ENCODE measurements around the gene MINK1. TPM values are rescaled to one million over a fixed set of nuclear protein-coding genes. Genes with fewer than 3 reads are reported as not detected.

The MINK1 gene
- total and polyA plus RNA-seq, 2 of the 8 experiments (the other 6 are each of a cell fraction or from before 2014, with no cell fraction given) = 26.9 to 77.7 TPM

- Histone ChIP-seq H2AFZ (ENCODE audit: low read length) (0 out of 2 replicates have a peak within 1 kb of the TSS, but pooled peaks have one; percentile 6), H2BK5ac (ENCODE audit: low read depth, low read length) (peak within 1 kb of the TSS; percentile 97), H3K18ac (ENCODE audit: extremely low read depth, low read length) (peak within 1 kb of the TSS; percentile 83), H3K9me3 (ENCODE audit: insufficient read depth in 2 of 2, low read depth in 1 of 2, low read length in 1 of 2) (no peaks in the 10 kb centered on the region), H2BK120ac (replicated peaks; ENCODE audit: low read depth, low read length) (no peak within 1 kb of the TSS), H3K4ac (replicated peaks; ENCODE audit: insufficient read length, low read depth, low read length) (peak within 1 kb of the TSS; percentile 16), H3K27me3 (replicated peaks in 1 of 4; ENCODE audit: control insufficient read depth in 3 of 4, extremely low read depth in 1 of 4, insufficient read depth in 3 of 4, low read length in 3 of 4) (no peaks in the 10 kb centered on the region), H3K56ac (replicated peaks; ENCODE audit: insufficient read length, low read depth, low read length) (peak within 1 kb of the TSS; percentile 94), H2AK5ac (ENCODE audit: low read depth, low read length) (peak within 1 kb of the TSS; percentile 28; the same call in 1 of the 2 replicates), H3K4me3 (ENCODE audit: extremely low read depth in 1 of 4, insufficient read depth in 2 of 4, low read depth in 3 of 4, low read length in 4 of 4) (peak within 1 kb of the TSS; percentile 85 to 94 (median 90)), H2BK20ac (ENCODE audit: low read length) (no peak within 1 kb of the TSS), H3K4me1 (replicated peaks in 1 of 4; ENCODE audit: control insufficient read depth in 3 of 4, insufficient read depth in 4 of 4, low read length in 3 of 4) (peaks cover 0 to 11% (median 6%) of the 10 kb centered on the region in 4 experiments; a peak in 5 of 7 replicates), H3K14ac (ENCODE audit: insufficient read length) (no peak within 1 kb of the TSS), H4K20me1 (replicated peaks in 1 of 2; ENCODE audit: control insufficient read depth in 1 of 2, insufficient read depth in 2 of 2, low read length in 2 of 2) (peaks cover 0 to 8% of the 10 kb centered on the region in 2 experiments), H3K27ac (ENCODE audit: low read depth, low read length) (peak within 1 kb of the TSS; percentile 88), H3K79me1 (ENCODE audit: low read depth, low read length) (peaks cover 9% of the 10 kb centered on the region), H2BK12ac (ENCODE audit: low read depth, low read length) (peak within 1 kb of the TSS; percentile 39; the same call in 1 of the 2 replicates), H3K79me2 (ENCODE audit: control insufficient read depth in 1 of 2, insufficient read depth in 2 of 2, low read length in 2 of 2) (peaks cover 0 to 39% of the 10 kb centered on the region in 2 experiments; a peak in 3 of 4 replicates), H4K91ac (replicated peaks; ENCODE audit: insufficient read length, low read length) (peak within 1 kb of the TSS; percentile 85), H3K23ac (ENCODE audit: insufficient read length) (no peak within 1 kb of the TSS), H2BK15ac (ENCODE audit: low read length) (0 out of 2 replicates have a peak within 1 kb of the TSS, but pooled peaks have one; percentile 46), H3K4me2 (ENCODE audit: insufficient read depth in 1 of 2, low read depth in 2 of 2, low read length in 2 of 2) (peak within 1 kb of the TSS; percentile 93 to 96), H3K23me2 (ENCODE audit: low read depth, low read length) (peaks cover 19% of the 10 kb centered on the region), H4K8ac (ENCODE audit: extremely low read depth, insufficient read depth, low read length) (peak within 1 kb of the TSS; percentile 97), H3K9ac (replicated peaks in 1 of 4; ENCODE audit: extremely low read depth in 1 of 4, low read depth in 3 of 4, low read length in 3 of 4) (peak within 1 kb of the TSS; percentile 82 to 99 (median 92)), H3K36me3 (ENCODE audit: control insufficient read depth in 2 of 4, insufficient read depth in 4 of 4, low read length in 3 of 4) (peaks cover 15 to 35% (median 26%) of the 10 kb centered on the region in 4 experiments), H4K5ac (ENCODE audit: insufficient read length, low read depth, low read length) (peak within 1 kb of the TSS; percentile 91)
- FAIRE-seq = peak; percentile 96
- CTCF ChIA-PET (ENCODE audit: partially characterized antibody) = interaction anchor here (0.8 to 5.9 kb wide), 14 partner anchors 9 to 59 kb away, joined by 3 to 26 read pairs (median 4); partner anchors contain the start of genes CHRNE, ENO3 and SPAG7
- POLR2A ChIA-PET (ENCODE audit: partially characterized antibody) = interaction anchor here (0.7 to 27.4 kb wide), 22 partner anchors 11 to 230 kb away, joined by 3 to 987 read pairs (median 6); partner anchors contain the start of genes ARRB2, C17orf107, CAMTA2 and CHRNE
- peak; percentile 91 to 95 for DNase-seq (ENCODE audit: low read depth in 1 of 2, low spot score in 2 of 2)
- WGBS, 2 experiments (ENCODE audit: extremely low coverage in 1 of 2, insufficient coverage in 1 of 2, insufficient read length in 1 of 2, insufficient replicate concordance in 2 of 2, low coverage in 1 of 2, low lambda C conversion rate in 2 of 2, missing lambda C conversion rate in 1 of 2) = 1% methylated on average over 71 of the region's 72 CpGs; no CpG with 5 or more reads in 1 of the 2 experiments
- TF ChIP-seq SP2 (IDR thresholded peaks at IDR 0.05; ENCODE audit: low read length) (no peak), ATF2 (IDR thresholded peaks at IDR 0.05; ENCODE audit: low read length) (peak; percentile 97), JUN (IDR thresholded peaks at IDR 0.05; ENCODE audit: low read depth, low read length) (no peak), CHD2 (IDR thresholded peaks at IDR 0.05; ENCODE audit: low read length) (peak; percentile 100), KDM4A (IDR thresholded peaks at IDR 0.05; ENCODE audit: low read depth, low read length, severe bottlenecking) (peak; percentile 100), TBP (IDR thresholded peaks at IDR 0.05; ENCODE audit: low read depth, low read length) (peak; percentile 45), TEAD4 (IDR thresholded peaks at IDR 0.05; ENCODE audit: low read depth, low read length) (no peak), CHD1 (IDR thresholded peaks at IDR 0.05; ENCODE audit: low read depth, low read length) (no peak), MAX (IDR thresholded peaks at IDR 0.05) (peak; percentile 52), MAFK (IDR thresholded peaks at IDR 0.05; ENCODE audit: low read depth, low read length) (no peak)
Measured at GRCh38 chr17:4939796-4940554, 106.8 kb downstream of the MINK1 start, which contains the start of the genes RNF167 and SLC25A11. Gene RNF167 (plus strand): TSS chr17:4940268. CDS start chr17:4940910, 642 bp downstream. Gene SLC25A11 (minus strand): TSS chr17:4940046. CDS start chr17:4939910, 136 bp downstream.
